HCT116 (cell line): ENCODE data around the gene TNNT2. TPM values are rescaled to one million over a fixed set of nuclear protein-coding genes. Genes with fewer than 3 reads are reported as not detected.

Experiments
- ATAC-seq: fragments of 200-7000 bp; cut with Tn5 transposase; 2 replicates; pipeline ENCODE4 v1.9.1; 2020; ENCODE audit warnings: mild to moderate bottlenecking, moderate library complexity
- BruUV-seq: library from RNA; stranded (reverse); fragments of 400-500 nt; replicated peaks from 2 replicates; lab custom pipeline; 2021; lab: Mats Ljungman, UMichigan
- CTCF ChIA-PET: fragments of 300-600 bp; sonication (Branson Sonifier 250); formaldehyde crosslinking; loops from one replicate; lab custom pipeline; 2021; ENCODE audit warnings: antibody characterized with exemption; lab: Charles Lee
- POLR2A ChIA-PET: fragments of 300-600, 350-600 bp; sonication (Branson Sonifier 250); formaldehyde crosslinking; loops from one replicate; lab custom pipeline; 2021; ENCODE audit warnings: antibody characterized with exemption; lab: Charles Lee
- RAD21 ChIA-PET, 2 experiments: fragments of 300-600 bp; sonication (Branson Sonifier 250); formaldehyde crosslinking; loops; one replicate each; lab custom pipeline; 2023; ENCODE audit warnings: low total read pairs in 2 of 2; ENCODE audit not compliant: uncharacterized antibody in 2 of 2, unreplicated experiment in 2 of 2, low non-redundant PET in 1 of 2; lab: Charles Lee
- DNase-seq: peaks from one replicate; pipeline ENCODE4 v3.0.0-alpha.2; 2010; ENCODE audit warnings: low read depth, low spot score
- H2AFZ ChIP-seq: fragments of 200-600 bp; shearing (Covaris generic), sonication (generic); 2 replicates; pipeline ENCODE4 v1.6.1; 2017; ENCODE audit warnings: low read depth, mixed run types, mixed read lengths, antibody characterized with exemption, low read length; ENCODE audit not compliant: poor library complexity, severe bottlenecking
- H3K27ac ChIP-seq: 2 replicates; pipeline ENCODE4 v1.5.1; 2012; ENCODE audit warnings: low read depth, low read length
- H3K27me3 ChIP-seq: fragments of 200-600 bp; sonication (generic); 2 replicates; pipeline ENCODE4 v1.6.1; 2016; ENCODE audit warnings: mixed run types, low read length, mixed read lengths; ENCODE audit not compliant: insufficient read depth
- H3K36me3 ChIP-seq, 2 experiments: fragments of 200-500 bp in 1 of 2; fragments of 200-600 bp in 1 of 2; sonication (Bioruptor generic) in 1 of 2; sonication (generic) in 1 of 2; 2 replicates each; pipeline versions ENCODE4 v1.5.1 to v1.6.1; 2014 to 2016; ENCODE audit warnings: low read length in 2 of 2, inconsistent platforms in 1 of 2, mixed read lengths in 1 of 2, mixed run types in 1 of 2; ENCODE audit not compliant: insufficient read depth in 2 of 2, control insufficient read depth in 1 of 2
- H3K4me1 ChIP-seq, 2 experiments: fragments of 200-600 bp in 1 of 2; sonication (generic) in 1 of 2; 2 replicates each; pipeline versions ENCODE4 v1.5.1 to v1.6.1; 2012 to 2017; ENCODE audit warnings: low read length in 2 of 2, inconsistent platforms in 1 of 2, mild to moderate bottlenecking in 1 of 2, mixed read lengths in 1 of 2, mixed run types in 1 of 2, moderate library complexity in 1 of 2; ENCODE audit not compliant: insufficient read depth in 2 of 2, control insufficient read depth in 1 of 2
- H3K4me2 ChIP-seq: fragments of 200-600 bp; sonication (generic); 2 replicates; pipeline ENCODE4 v1.6.1; 2017; ENCODE audit warnings: mixed run types, low read length, mixed read lengths
- H3K4me3 ChIP-seq, 2 experiments: fragments of 200-600 bp in 1 of 2; sonication (generic) in 1 of 2; replicated peaks in 1 of 2; 2 replicates each; pipeline ENCODE4 v1.5.1; 2011 to 2016; ENCODE audit warnings: low read length in 2 of 2, control low read depth in 1 of 2, low read depth in 1 of 2, mild to moderate bottlenecking in 1 of 2, mixed read lengths in 1 of 2, mixed run types in 1 of 2
- H3K79me2 ChIP-seq: fragments of 200-600 bp; sonication (generic); 2 replicates; pipeline ENCODE4 v1.6.1; 2017; ENCODE audit warnings: mild to moderate bottlenecking, mixed run types, low read length, moderate library complexity, mixed read lengths; ENCODE audit not compliant: insufficient read depth
- H3K9ac ChIP-seq: fragments of 200-600 bp; sonication (generic); 2 replicates; pipeline ENCODE4 v1.6.1; 2016; ENCODE audit warnings: low read length, mixed read lengths
- H3K9me2 ChIP-seq: fragments of 200-600 bp; sonication (generic), shearing (Covaris generic); 2 replicates; pipeline ENCODE4 v1.6.1; 2017; ENCODE audit warnings: mixed run types, mild to moderate bottlenecking, moderate library complexity; ENCODE audit not compliant: insufficient read depth
- H3K9me3 ChIP-seq, 2 experiments: fragments of 200-500 bp in 1 of 2; fragments of 200-600 bp in 1 of 2; sonication (Bioruptor generic) in 1 of 2; sonication (generic) in 1 of 2; 2 replicates each; pipeline ENCODE4 v1.6.1; 2014 to 2017; ENCODE audit warnings: low read length in 2 of 2, mixed read lengths in 2 of 2, inconsistent platforms in 1 of 2, low read depth in 1 of 2, mild to moderate bottlenecking in 1 of 2, mixed run types in 1 of 2, moderate library complexity in 1 of 2; ENCODE audit not compliant: control insufficient read depth in 1 of 2, insufficient read depth in 1 of 2
- H4K20me1 ChIP-seq: fragments of 200-600 bp; sonication (generic), shearing (Covaris generic); 2 replicates; pipeline ENCODE4 v1.6.1; 2017; ENCODE audit warnings: mixed run types, mild to moderate bottlenecking, moderate library complexity; ENCODE audit not compliant: insufficient read depth
- CBX3 ChIP-seq: IDR thresholded peaks from 2 replicates; pipeline ENCODE4 v1.6.1; 2012; ENCODE audit warnings: low read depth
- CEBPB ChIP-seq: IDR thresholded peaks from 2 replicates; pipeline ENCODE4 v1.6.1; 2012; ENCODE audit warnings: low read depth
- CTCF ChIP-seq, 3 experiments: fragments of 200-600 bp in 1 of 3; sonication (generic) in 1 of 3; IDR thresholded peaks in 2 of 3; conservative IDR thresholded peaks in 1 of 3; 2 replicates each; pipeline ENCODE4 v1.5.1; 2012 to 2017; ENCODE audit warnings: low read depth in 2 of 3, low read length in 2 of 3, antibody characterized with exemption in 1 of 3, borderline replicate concordance in 1 of 3, control low read depth in 1 of 3, mild to moderate bottlenecking in 1 of 3, mixed read lengths in 1 of 3, mixed run types in 1 of 3, moderate library complexity in 1 of 3; ENCODE audit not compliant: insufficient read depth in 1 of 3
- EGR1 ChIP-seq: IDR thresholded peaks from 2 replicates; pipeline ENCODE4 v1.6.1; 2012; ENCODE audit warnings: low read depth
- EZH2 ChIP-seq: fragments of 200-600 bp; sonication (generic); IDR thresholded peaks from 2 replicates; pipeline ENCODE4 v1.6.1; 2017; ENCODE audit warnings: antibody characterized with exemption, mixed run types
- EZH2phosphoT487 ChIP-seq: fragments of 200-600 bp; IDR thresholded peaks from 2 replicates; pipeline ENCODE4 v1.6.1; 2018; ENCODE audit warnings: antibody characterized with exemption, borderline replicate concordance
- FOSL1 ChIP-seq: IDR thresholded peaks from 2 replicates; pipeline ENCODE4 v1.6.1; 2012; ENCODE audit warnings: low read depth
- JUND ChIP-seq: IDR thresholded peaks from 2 replicates; pipeline ENCODE4 v1.6.1; 2012
- MAX ChIP-seq: IDR thresholded peaks from 2 replicates; pipeline ENCODE4 v1.6.1; 2012
- POLR2A ChIP-seq: IDR thresholded peaks from 2 replicates; pipeline ENCODE4 v1.7.0; 2011; ENCODE audit warnings: borderline replicate concordance; ENCODE audit not compliant: insufficient read depth, insufficient read length; ENCODE audit errors: extremely low read depth
- POLR2AphosphoS5 ChIP-seq: IDR thresholded peaks from 2 replicates; pipeline ENCODE4 v1.6.1; 2011; ENCODE audit warnings: mild to moderate bottlenecking, low read depth, low read length, moderate library complexity
- RAD21 ChIP-seq: IDR thresholded peaks from 2 replicates; pipeline ENCODE4 v1.6.1; 2012; ENCODE audit warnings: low read depth, mild to moderate bottlenecking
- REST ChIP-seq: IDR thresholded peaks from 2 replicates; pipeline ENCODE4 v1.6.1; 2012; ENCODE audit warnings: low read depth
- SIN3A ChIP-seq: IDR thresholded peaks from 2 replicates; pipeline ENCODE4 v1.6.1; 2012; ENCODE audit warnings: low read depth
- SP1 ChIP-seq: IDR thresholded peaks from 2 replicates; pipeline ENCODE4 v1.6.1; 2012; ENCODE audit warnings: low read depth
- SRF ChIP-seq: IDR thresholded peaks from 2 replicates; pipeline ENCODE4 v1.6.1; 2012; ENCODE audit warnings: low read depth
- TCF7L2 ChIP-seq: IDR thresholded peaks from 2 replicates; pipeline ENCODE4 v1.7.0; 2011; ENCODE audit warnings: borderline replicate concordance, inconsistent platforms; ENCODE audit not compliant: insufficient read depth, insufficient read length; ENCODE audit errors: extremely low read depth
- YY1 ChIP-seq: IDR thresholded peaks from 2 replicates; pipeline ENCODE4 v1.6.1; 2011; ENCODE audit warnings: low read length, low read depth, moderate library complexity, mild to moderate bottlenecking; ENCODE audit not compliant: insufficient replicate concordance; ENCODE audit errors: extremely low read depth
- ZBTB33 ChIP-seq: IDR thresholded peaks from 2 replicates; pipeline ENCODE4 v1.6.1; 2011; ENCODE audit warnings: mild to moderate bottlenecking, low read length, moderate library complexity; ENCODE audit not compliant: insufficient replicate concordance; ENCODE audit errors: extremely low read depth
- ZNF274 ChIP-seq: fragments of 200-500 bp; sonication (Bioruptor generic); IDR thresholded peaks from 2 replicates; pipeline ENCODE4 v1.6.1; 2014; ENCODE audit warnings: mild to moderate bottlenecking, low read depth, low read length, inconsistent platforms
- intact Hi-C: fragments of 100-400 bp; cut with micrococcal nuclease; formaldehyde crosslinking; loops from 2 replicates; pipeline ENCODE4 v1.10.0; 2022
- total RNA-seq: library from RNA; stranded (reverse); gene quantifications from one replicate; pipeline ENCODE4 v1.2.1, GENCODE V29; 2021; ENCODE audit not compliant: unreplicated experiment

TNNT2 gene
- total RNA-seq, 1 experiment from 2014 or later: 2.0 TPM

GRCh38 chr1:201418461-201418860, 41.0 kb upstream of the TNNT2 start:
- Histone ChIP-seq H3K4me3 (no peak overlapping the region), H2AFZ (no peak overlapping the region), H3K9me3 (no peaks in the 10 kb centered on the region), H3K9ac (no peak overlapping the region), H3K27ac (no peak overlapping the region), H3K36me3 (no peaks in the 10 kb centered on the region), H3K9me2 (no peaks in the 10 kb centered on the region), H3K4me2 (no peak overlapping the region), H4K20me1 (no peaks in the 10 kb centered on the region), H3K79me2 (no peaks in the 10 kb centered on the region)
- ATAC-seq: no peak
- POLR2A ChIA-PET: no interaction called here
- RAD21 ChIA-PET: no interaction called here
- intact Hi-C loops: no loop called here
- TF ChIP-seq SRF: no peak
- no peak for TF ChIP-seq SP1
- no peak for TF ChIP-seq FOSL1
- no peak for TF ChIP-seq CBX3
- TF ChIP-seq TCF7L2: no peak
- no peak for TF ChIP-seq CEBPB
- TF ChIP-seq EZH2: no peak
- no peak for TF ChIP-seq YY1
- no peak for TF ChIP-seq MAX
- no peak for TF ChIP-seq SIN3A
- TF ChIP-seq POLR2A: no peak
- no peak for TF ChIP-seq EZH2phosphoT487
- TF ChIP-seq RAD21: no peak
- TF ChIP-seq JUND: no peak
- TF ChIP-seq EGR1: no peak
- no peak for TF ChIP-seq POLR2AphosphoS5
- no peak for TF ChIP-seq CTCF (IDR thresholded peaks at IDR 0.05 in 2 of 3, conservative IDR thresholded peaks at IDR 0.05 in 1 of 3; ENCODE audit: borderline replicate concordance in 1 of 3, insufficient read depth in 1 of 3, low read depth in 2 of 3, low read length in 2 of 3)
- TF ChIP-seq ZNF274: no peak
- no peak for TF ChIP-seq REST
- no peak for TF ChIP-seq ZBTB33
- TF ChIP-seq, all 23 proteins: peak for 0
- H3K27me3 ChIP-seq: no peaks in the 10 kb centered on the region
- peaks cover 2 to 5% of the 10 kb centered on the region in 2 experiments; a peak in 3 of 4 replicates for H3K4me1 ChIP-seq
- CTCF ChIA-PET: interaction anchor here (1.8 kb wide), 1 partner anchor 17 kb away, joined by 5 read pairs; no protein-coding TSS in a partner anchor
- DNase-seq: no peak
- no TSS peak for BruUV-seq
